B cell (primary cell): ENCODE data around the gene UBE2R2. TPM values are rescaled to one million over a fixed set of nuclear protein-coding genes. Genes with fewer than 3 reads are reported as not detected.

Experiments used
- ATAC-seq: fragments of 200-7000 bp; cut with Tn5 transposase; one replicate; pipeline ENCODE4 v1.10.0; 2021; ENCODE audit warnings: low read depth, mild to moderate bottlenecking, moderate number of reproducible peaks, moderate library complexity
- CTCF ChIA-PET: fragments of 350-600 bp; sonication (Branson Sonifier 250); formaldehyde crosslinking; loops from one replicate; lab custom pipeline; 2021; ENCODE audit warnings: antibody characterized with exemption, inconsistent platforms; lab: Charles Lee
- POLR2A ChIA-PET: fragments of 350-600 bp; sonication (Branson Sonifier 250); formaldehyde crosslinking; loops from one replicate; lab custom pipeline; 2021; ENCODE audit warnings: antibody characterized with exemption; lab: Charles Lee
- DNase-seq: peaks from one replicate; pipeline ENCODE4 v3.0.0; 2013
- H2AFZ ChIP-seq: 2 replicates; pipeline ENCODE4 v1.6.1; 2012; ENCODE audit warnings: mild to moderate bottlenecking, low read depth, low read length; ENCODE audit not compliant: insufficient read depth, poor library complexity, severe bottlenecking
- H3K27ac ChIP-seq, 2 donors: 1 replicate in 1 of 2; 2 replicates in 1 of 2; pipeline ENCODE4 v1.5.1; 2012 to 2013; ENCODE audit warnings: low read length in 2 of 2, mild to moderate bottlenecking in 2 of 2, moderate library complexity in 1 of 2
- H3K27me3 ChIP-seq, 4 experiments: fragments of 200-600 bp in 1 of 4; sonication (generic) in 1 of 4; replicated peaks in 1 of 4; 1 replicate in 2 of 4; 2 replicates in 2 of 4; pipeline versions ENCODE4 v1.6.1 to v1.7.0; 2013 to 2016; ENCODE audit warnings: low read length in 3 of 4, mild to moderate bottlenecking in 2 of 4, mixed read lengths in 1 of 4, moderate library complexity in 1 of 4; ENCODE audit not compliant: insufficient read depth in 4 of 4, control insufficient read depth in 3 of 4; ENCODE audit errors: control extremely low read depth in 1 of 4
- H3K36me3 ChIP-seq, 2 experiments: replicated peaks in 1 of 2; 1 replicate in 1 of 2; 2 replicates in 1 of 2; pipeline versions ENCODE4 v1.6.1 to v1.7.1; 2013; ENCODE audit warnings: low read length in 1 of 2; ENCODE audit not compliant: insufficient read depth in 2 of 2, control insufficient read depth in 1 of 2; ENCODE audit errors: control extremely low read depth in 1 of 2, extremely low read depth in 1 of 2
- H3K4me1 ChIP-seq, 2 donors: fragments of 200-600 bp in 1 of 2; sonication (generic) in 1 of 2; 1 replicate in 1 of 2; 2 replicates in 1 of 2; pipeline versions ENCODE4 v1.5.1 to v1.6.1; 2013 to 2017; ENCODE audit warnings: low read length in 2 of 2; ENCODE audit not compliant: control insufficient read depth in 2 of 2, insufficient read depth in 2 of 2
- H3K4me2 ChIP-seq: replicated peaks from 2 replicates; pipeline ENCODE3; 2012; ENCODE audit warnings: mild to moderate bottlenecking, low read depth, low read length; ENCODE audit not compliant: poor library complexity, severe bottlenecking
- H3K4me3 ChIP-seq, 5 experiments: fragments of 200-600 bp in 1 of 5; sonication (generic) in 1 of 5; 1 replicate in 3 of 5; 2 replicates in 2 of 5; pipeline versions ENCODE4 v1.5.1 to v1.7.0; 2011 to 2016; ENCODE audit warnings: low read length in 4 of 5, mild to moderate bottlenecking in 4 of 5, low read depth in 2 of 5, control low read depth in 1 of 5, moderate library complexity in 1 of 5; ENCODE audit not compliant: insufficient read depth in 1 of 5; ENCODE audit errors: control extremely low read depth in 1 of 5, extremely low read depth in 1 of 5
- H3K79me2 ChIP-seq: fragments of 200-600 bp; sonication (generic); one replicate; pipeline ENCODE4 v1.6.0; 2016; ENCODE audit warnings: low read length; ENCODE audit not compliant: control insufficient read depth, insufficient read depth
- H3K9ac ChIP-seq: fragments of 200-600 bp; sonication (generic); 2 replicates; pipeline ENCODE4 v1.6.1; 2017; ENCODE audit warnings: mild to moderate bottlenecking, low read length, moderate library complexity
- H3K9me3 ChIP-seq, 3 donors: one replicate each; pipeline versions ENCODE4 v1.6.1 to v1.7.1; 2013; ENCODE audit warnings: low read length in 2 of 3; ENCODE audit not compliant: control insufficient read depth in 2 of 3, insufficient read depth in 1 of 3; ENCODE audit errors: control extremely low read depth in 1 of 3
- H4K20me1 ChIP-seq: 2 replicates; pipeline ENCODE4 v1.6.0; 2012; ENCODE audit warnings: mild to moderate bottlenecking, low read length; ENCODE audit not compliant: insufficient read depth, control insufficient read depth, poor library complexity, severe bottlenecking
- H3K27ac Mint-ChIP-seq: one replicate; pipeline ENCODE4 v1.8.0; 2021; ENCODE audit warnings: mixed read lengths
- H3K27me3 Mint-ChIP-seq: one replicate; pipeline ENCODE4 v1.8.0; 2021; ENCODE audit warnings: mixed read lengths
- H3K4me1 Mint-ChIP-seq: one replicate; pipeline ENCODE4 v1.8.0; 2021; ENCODE audit warnings: mixed read lengths
- H3K4me3 Mint-ChIP-seq: one replicate; pipeline ENCODE4 v1.8.0; 2021; ENCODE audit warnings: mixed read lengths
- H3K9me3 Mint-ChIP-seq: one replicate; pipeline ENCODE4 v1.8.0; 2022; ENCODE audit warnings: mixed read lengths; ENCODE audit not compliant: insufficient read depth
- CTCF ChIP-seq: fragments of 200-600 bp; IDR thresholded peaks from one replicate; pipeline ENCODE4 v1.8.0; 2022; ENCODE audit warnings: antibody characterized with exemption, mild to moderate bottlenecking
- EZH2 ChIP-seq: IDR thresholded peaks from 2 replicates; pipeline ENCODE4 v1.6.1; 2012; ENCODE audit warnings: borderline replicate concordance, low read depth, mild to moderate bottlenecking, moderate library complexity, low read length; ENCODE audit not compliant: insufficient read depth, poor library complexity, severe bottlenecking
- WGBS: methylation state at CpG from one replicate; pipeline ENCODE4 v1.1.5; 2013; ENCODE audit warnings: missing lambda C conversion rate; ENCODE audit not compliant: insufficient coverage; 5-methylcytosine and 5-hydroxymethylcytosine counted together
- intact Hi-C: fragments of 100-400 bp; cut with micrococcal nuclease; formaldehyde crosslinking; loops from one replicate; pipeline ENCODE4 v1.10.0; 2022
- polyA plus RNA-seq: library from polyadenylated mRNA; depleted of rRNA; stranded (reverse); fragments of >200 nt; gene quantifications from 2 replicates; pipeline ENCODE4 v1.2.3, GENCODE V29; 2012
- total RNA-seq, 2 donors: library from RNA; stranded (reverse); fragments of 120-200 nt in 1 of 2; gene quantifications; 1 replicate in 1 of 2; 2 replicates in 1 of 2; pipeline versions ENCODE4 v1.2.3 to v1.2.4, GENCODE V29; 2013 to 2022

UBE2R2 gene
- total and polyA plus RNA-seq, 2 donors (not counting 1 experiment from before 2014, with no cell fraction given): 18.9 to 48.8 TPM

DNA sequence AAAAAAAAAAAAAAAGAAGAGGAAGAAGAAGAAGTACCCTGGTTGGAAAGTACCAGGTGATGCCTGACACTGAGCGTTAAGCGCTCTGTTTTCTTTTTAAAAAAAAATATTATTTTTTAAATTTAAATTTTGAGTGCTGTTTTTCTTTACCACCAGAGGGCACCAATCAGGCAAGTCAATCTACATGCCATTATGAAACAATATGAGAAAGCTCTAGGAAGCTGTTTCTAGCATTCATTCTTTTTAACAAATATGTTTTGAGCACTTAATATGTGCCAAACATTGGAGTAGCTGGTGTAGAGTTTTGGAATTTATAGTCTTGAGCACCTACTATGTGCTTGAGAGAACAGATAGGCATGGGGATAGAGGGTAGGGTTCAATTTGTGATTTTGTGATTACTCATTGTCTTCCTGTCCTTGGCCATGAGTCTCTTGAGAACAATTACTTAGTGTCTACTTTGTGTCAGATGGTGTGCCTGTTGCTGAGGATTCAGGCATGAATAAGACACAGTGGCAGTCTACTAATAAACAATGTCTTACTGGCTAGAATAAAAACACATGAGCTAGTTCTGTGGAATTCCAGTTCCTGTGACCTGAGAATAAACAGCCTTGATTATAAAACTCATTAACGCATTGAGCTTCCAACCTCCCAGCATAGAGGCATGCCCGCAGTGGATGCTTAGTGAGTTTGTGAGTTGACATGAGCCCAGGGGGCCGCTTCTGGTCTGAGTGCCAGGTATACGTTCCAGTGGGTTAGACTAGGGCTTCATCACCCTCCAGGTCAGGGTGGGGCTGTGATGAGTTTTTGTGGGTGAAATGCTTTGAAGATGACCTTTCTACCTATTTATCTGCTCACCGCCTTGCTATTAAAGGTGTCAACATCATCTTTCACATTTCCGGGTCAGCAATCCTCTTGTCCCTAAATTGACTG is 3.0 kb upstream of the UBE2R2 start:
- H2AFZ ChIP-seq: peak overlapping the region; percentile 39

More for the DNA sequence above, 3.0 kb upstream of the UBE2R2 start:
- TF ChIP-seq EZH2 (no peak), CTCF (peak; percentile 77)
- Mint-ChIP-seq H3K27ac (peak overlapping the region; percentile 100), H3K4me1 (peaks cover 43% of the 10 kb centered on the region), H3K4me3 (peak overlapping the region; percentile 24), H3K27me3 (no peaks in the 10 kb centered on the region), H3K9me3 (no peaks in the 10 kb centered on the region)
- peaks cover 38 to 42% of the 10 kb centered on the region in 2 donors for H3K4me1 ChIP-seq
- no CpG with 5 or more reads among the region's 8 CpGs for WGBS
- ATAC-seq (peak; percentile 11), DNase-seq (peak; percentile 77)
- H3K27me3 ChIP-seq: no peaks in the 10 kb centered on the region
- peak overlapping the region; percentile 50 for H3K4me2 ChIP-seq
- no peak overlapping the region for H3K9ac ChIP-seq
- no peak overlapping the region for H3K4me3 ChIP-seq
- ChIA-PET POLR2A (interaction anchor here (0.7 to 1.4 kb wide), 7 partner anchors 20 to 1264 kb away, joined by 3 to 8 read pairs (median 4); no protein-coding TSS in a partner anchor), CTCF (interaction anchor here (0.7 to 6.6 kb wide), 32 partner anchors 10 to 820 kb away, joined by 3 to 179 read pairs (median 4); partner anchors contain the start of gene MYORG)
- peak overlapping the region; percentile 49 to 99 for H3K27ac ChIP-seq
- H3K79me2 ChIP-seq: peaks cover 11% of the 10 kb centered on the region
- H3K36me3 ChIP-seq: no peaks in the 10 kb centered on the region
- intact Hi-C loops: loop anchor here (1.0 to 10.0 kb wide), 7 partner anchors 38 to 1171 kb away; partner anchors contain the start of genes DNAI1, DNAJA1, DNAJB5 and FAM219A
- H3K9me3 ChIP-seq: peaks cover 0 to 3% (median 0%) of the 10 kb centered on the region in 3 donors
- no peaks in the 10 kb centered on the region for H4K20me1 ChIP-seq
